HG03432 (cell line): ENCODE data around the gene FARP1.
"Not testable (repeated sequence)": the region's sequence is repeated elsewhere in the genome, so short reads cannot be mapped to it uniquely, and the experiment has no call there.

Experiments
- ATAC-seq: cut with Tn5 transposase; IDR thresholded peaks from one replicate; pipeline ENCODE4 v1.9.1; 2021; ENCODE audit warnings: mild to moderate bottlenecking, moderate library complexity; ENCODE audit not compliant: unreplicated experiment

Gene FARP1

DNA sequence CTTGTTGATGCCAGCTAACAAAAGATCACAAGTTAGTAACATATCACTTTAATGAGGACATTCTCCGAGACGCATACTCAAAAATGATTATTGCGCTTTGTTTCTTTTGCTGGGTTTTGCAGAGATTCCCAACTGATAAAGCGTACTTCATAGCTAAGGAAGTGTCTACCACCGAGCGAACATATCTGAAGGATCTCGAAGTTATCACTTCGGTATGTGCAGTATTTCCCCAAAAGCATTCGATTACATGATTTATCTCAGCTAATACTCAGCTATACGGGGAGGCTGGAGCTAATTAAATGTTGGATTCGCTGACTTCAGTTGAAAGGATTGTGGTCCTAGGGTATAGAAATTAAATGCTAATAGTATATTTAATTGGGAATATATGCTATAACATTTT is 267.7 kb downstream of the FARP1 start:
- no peak for ATAC-seq

GRCh38 chr13:98411013-98411412 is 268.1 kb downstream of the FARP1 start:
- no peak for ATAC-seq

DNA sequence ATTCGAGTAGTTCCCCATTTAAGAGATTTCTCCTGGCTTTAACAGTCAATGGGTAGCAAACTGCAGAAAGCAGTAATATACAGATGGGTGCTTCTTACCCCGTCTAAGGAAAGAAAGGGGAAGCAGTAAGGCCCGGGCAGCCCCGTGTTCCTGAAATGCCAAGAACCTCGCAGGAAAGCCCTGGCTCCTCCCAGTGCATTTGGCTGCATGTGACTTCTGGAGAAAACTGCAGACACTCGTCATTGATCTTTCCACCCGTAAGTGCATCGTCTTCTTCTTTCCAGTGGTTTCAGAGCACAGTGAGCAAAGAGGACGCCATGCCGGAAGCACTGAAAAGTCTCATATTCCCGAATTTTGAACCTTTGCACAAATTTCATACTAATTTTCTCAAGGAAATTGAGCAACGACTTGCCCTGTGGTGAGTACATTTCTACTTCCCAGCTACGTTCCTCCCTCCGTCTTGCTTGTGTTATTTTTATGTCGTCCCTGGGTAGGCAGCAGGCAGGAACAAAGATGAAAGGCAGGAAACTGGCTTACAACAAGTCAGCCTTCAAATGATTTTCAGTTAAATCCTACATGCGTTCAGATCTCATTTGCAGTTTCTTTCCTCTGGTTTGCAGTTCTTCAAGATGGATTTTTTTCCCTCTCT is 268.8 kb downstream of the FARP1 start:
- ATAC-seq = no peak

- not testable (repeated sequence) for ATAC-seq
Measured at GRCh38 chr13:98413278-98413677, 270.4 kb downstream of the FARP1 start.

- ATAC-seq = no peak
Measured at GRCh38 chr13:98413796-98414195, 270.9 kb downstream of the FARP1 start.

DNA sequence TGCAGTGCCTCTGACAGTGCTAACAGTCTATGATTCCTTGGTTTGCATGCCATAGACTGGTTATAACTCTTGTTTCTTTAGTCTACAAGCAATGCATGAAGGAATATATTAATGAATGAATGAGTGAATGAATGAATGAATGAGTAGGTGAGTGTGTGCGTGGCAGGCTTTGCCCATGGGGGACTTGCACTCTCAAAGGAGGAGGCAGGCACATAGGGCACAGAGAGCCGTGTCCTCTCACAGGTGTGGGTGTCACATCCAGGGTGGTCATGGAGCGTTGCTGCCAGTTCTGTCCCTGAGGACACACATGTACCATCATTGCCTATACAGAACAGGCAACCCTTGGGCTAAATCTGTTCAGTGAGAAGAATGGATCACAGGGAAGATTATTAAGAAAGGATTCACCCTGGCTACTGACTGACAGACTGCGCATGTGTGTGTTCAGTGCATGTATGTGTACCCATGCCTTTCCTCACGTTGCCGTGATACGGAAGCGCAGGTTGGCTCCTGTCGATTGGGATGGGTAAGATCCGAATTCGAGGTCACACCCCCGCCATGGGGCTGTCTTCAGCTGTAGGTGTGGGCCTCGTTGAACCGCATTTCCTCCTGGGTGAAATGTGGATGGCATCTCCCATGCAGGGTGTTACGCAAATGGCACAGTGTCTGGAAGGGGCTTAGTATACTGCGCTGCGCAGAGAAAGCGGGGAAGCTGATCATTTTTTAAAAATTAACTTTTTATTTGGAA is 272.6 kb downstream of the FARP1 start:
- ATAC-seq = no peak

GRCh38 chr13:98416408-98416807 is 273.5 kb downstream of the FARP1 start:
- ATAC-seq = no peak

DNA sequence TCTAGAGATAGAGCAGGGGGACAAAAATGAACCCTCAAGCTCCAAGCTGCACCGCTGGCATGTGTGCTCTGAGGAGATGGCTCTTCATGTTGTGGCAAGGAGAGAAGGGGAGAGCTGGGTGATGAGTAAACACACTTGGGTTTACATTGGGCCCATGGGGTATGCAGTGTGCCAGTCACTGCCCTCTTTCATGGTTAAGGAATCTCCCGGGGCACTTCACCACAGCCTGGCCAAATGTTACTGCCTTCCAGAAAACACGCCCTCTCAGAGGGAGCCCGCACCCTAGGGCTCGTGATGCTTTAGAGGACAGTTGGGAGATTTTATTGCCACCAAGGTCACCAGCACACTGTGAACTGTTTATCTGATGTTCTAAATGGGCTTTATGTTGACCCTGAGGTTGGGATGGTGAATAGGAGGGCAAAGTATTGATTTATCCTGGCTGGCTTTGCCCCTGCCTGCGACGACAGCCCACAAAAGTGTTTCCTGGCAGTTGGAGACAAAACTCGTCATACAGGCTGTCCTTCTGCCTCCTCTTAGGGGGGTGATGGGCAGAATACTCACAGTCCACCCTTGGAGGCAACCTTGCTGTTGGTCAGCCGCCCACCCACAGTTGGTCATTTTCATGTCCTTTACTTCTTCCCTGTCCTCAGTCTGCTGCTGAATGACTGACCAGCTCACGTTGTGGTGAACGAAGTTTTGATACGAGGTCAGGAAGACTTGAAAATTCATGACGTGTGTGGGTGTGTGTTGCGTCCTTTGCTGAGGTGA is 277.1 kb downstream of the FARP1 start:
- no peak for ATAC-seq

GRCh38 chr13:98420554-98421175 is 277.8 kb downstream of the FARP1 start:
- no peak for ATAC-seq

- no peak for ATAC-seq
Measured at GRCh38 chr13:98422046-98422445, 279.2 kb downstream of the FARP1 start.

GRCh38 chr13:98423417-98423816 is 280.5 kb downstream of the FARP1 start:
- no peak for ATAC-seq

- no peak for ATAC-seq
Measured at GRCh38 chr13:98427331-98427995, 284.6 kb downstream of the FARP1 start.

GRCh38 chr13:98428256-98428966 is 285.5 kb downstream of the FARP1 start:
- no peak for ATAC-seq

DNA sequence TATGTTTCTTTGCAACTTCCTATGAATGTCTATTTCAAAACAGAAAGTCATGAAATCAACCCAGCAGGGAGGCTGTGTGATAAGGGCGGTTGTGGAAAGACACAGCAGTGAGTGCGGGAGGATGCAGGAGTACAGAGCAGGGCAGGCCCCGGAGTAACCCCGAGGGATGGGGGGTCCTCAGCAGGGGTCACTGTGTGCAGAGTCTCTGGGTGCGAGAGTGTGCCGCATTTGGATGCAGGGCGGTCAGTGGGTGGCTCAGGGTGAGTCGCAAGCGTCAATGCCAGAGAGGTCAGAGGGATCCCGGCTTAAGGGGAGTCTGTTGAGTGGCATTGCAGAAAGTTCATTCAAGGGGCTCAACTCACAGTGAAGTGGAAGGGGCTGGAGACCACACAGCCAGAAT is 286.2 kb downstream of the FARP1 start:
- no peak for ATAC-seq

- no peak for ATAC-seq
Measured at GRCh38 chr13:98429531-98429930, 286.6 kb downstream of the FARP1 start.

- ATAC-seq = no peak
Measured at GRCh38 chr13:98429977-98430736, 287.3 kb downstream of the FARP1 start.

GRCh38 chr13:98432638-98433037 is 289.7 kb downstream of the FARP1 start:
- ATAC-seq = no peak

DNA sequence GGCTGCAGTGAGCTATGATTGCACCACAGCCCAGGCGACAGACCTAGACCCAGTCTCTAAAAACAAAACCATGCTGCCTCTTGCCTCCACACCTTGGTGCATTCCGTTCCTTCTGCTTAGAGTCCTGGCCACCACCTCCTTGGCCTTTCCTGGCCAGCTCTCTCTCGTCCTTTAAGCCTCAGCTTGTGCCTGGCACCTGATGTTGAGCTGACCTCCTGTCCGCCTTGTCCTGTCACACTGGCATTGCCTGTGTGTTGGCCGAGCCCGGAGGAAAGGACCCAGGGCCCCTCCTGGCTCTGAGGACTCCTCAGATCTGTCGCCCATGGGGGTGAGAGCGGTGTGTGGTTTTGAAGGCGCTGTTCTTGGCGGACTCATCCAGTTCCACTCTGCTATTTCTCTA is 290.8 kb downstream of the FARP1 start:
- ATAC-seq = no peak

DNA sequence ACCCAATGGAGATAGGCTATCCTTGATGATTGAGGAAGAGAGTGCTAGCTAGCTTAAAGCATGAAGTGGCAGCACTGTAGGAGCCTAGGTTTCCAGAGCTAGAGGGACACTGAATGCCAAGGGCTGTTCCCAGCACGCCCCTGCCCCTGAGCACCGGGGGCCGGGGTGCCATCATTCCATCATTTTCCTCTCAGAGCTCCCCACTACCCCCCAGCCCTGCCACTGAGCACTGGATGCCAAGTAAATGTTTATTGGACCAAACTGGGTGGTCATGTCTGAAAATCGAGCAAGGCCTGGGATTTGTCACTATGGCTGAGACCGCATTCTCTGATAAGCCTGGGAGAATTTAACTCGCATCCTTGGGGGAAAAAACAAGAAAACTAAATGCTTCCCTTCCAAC is 291.2 kb downstream of the FARP1 start:
- no peak for ATAC-seq

DNA sequence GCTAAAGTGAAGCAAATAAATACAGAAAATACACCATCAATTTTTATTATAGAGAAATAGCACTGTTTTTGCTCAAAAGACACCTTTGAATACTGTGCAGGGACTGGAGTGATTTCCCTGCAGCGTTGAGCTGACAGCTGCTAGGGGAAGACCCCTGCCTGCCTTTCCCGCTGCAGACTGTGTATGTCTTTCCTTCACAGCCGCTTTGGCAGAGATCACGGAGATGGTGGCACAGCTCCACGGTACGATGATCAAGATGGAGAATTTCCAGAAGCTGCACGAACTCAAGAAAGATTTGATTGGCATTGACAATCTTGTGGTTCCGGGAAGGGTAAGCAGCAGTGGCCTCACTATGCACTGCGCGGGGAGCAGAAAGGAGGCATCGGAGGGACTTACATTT is 292.5 kb downstream of the FARP1 start:
- no peak for ATAC-seq
